Endothelial cell (in vitro differentiated cells): Measurements from ENCODE around the gene PSMD5. TPM values are rescaled to one million over a fixed set of nuclear protein-coding genes. Genes with fewer than 3 reads are reported as not detected.

Experiments used
- DNase-seq: peaks from one replicate; pipeline ENCODE4 v3.0.0; 2021; ENCODE audit warnings: low spot score
- H3K27ac Mint-ChIP-seq: one replicate; pipeline ENCODE4 v1.8.0; 2021; ENCODE audit warnings: mixed read lengths, inconsistent platforms; ENCODE audit not compliant: unreplicated experiment
- H3K27me3 Mint-ChIP-seq: one replicate; pipeline ENCODE4 v1.8.0; 2021; ENCODE audit warnings: mild to moderate bottlenecking, moderate library complexity, mixed read lengths, inconsistent platforms; ENCODE audit not compliant: unreplicated experiment
- H3K36me3 Mint-ChIP-seq: one replicate; pipeline ENCODE4 v1.8.0; 2021; ENCODE audit warnings: mild to moderate bottlenecking, low read depth, mixed read lengths, inconsistent platforms; ENCODE audit not compliant: unreplicated experiment
- H3K4me1 Mint-ChIP-seq: one replicate; pipeline ENCODE4 v1.8.0; 2021; ENCODE audit warnings: mild to moderate bottlenecking, mixed read lengths, inconsistent platforms; ENCODE audit not compliant: unreplicated experiment
- H3K4me3 Mint-ChIP-seq: one replicate; pipeline ENCODE4 v1.8.0; 2021; ENCODE audit warnings: mild to moderate bottlenecking, mixed read lengths, inconsistent platforms; ENCODE audit not compliant: unreplicated experiment
- H3K9me3 Mint-ChIP-seq: one replicate; pipeline ENCODE4 v1.8.0; 2021; ENCODE audit warnings: mixed read lengths, inconsistent platforms; ENCODE audit not compliant: unreplicated experiment
- CTCF ChIP-seq: fragments of 200-600 bp; sonication (generic); IDR thresholded peaks from one replicate; pipeline ENCODE4 v1.5.0; 2021; ENCODE audit warnings: antibody characterized with exemption; ENCODE audit not compliant: unreplicated experiment
- total RNA-seq: library from RNA; stranded (reverse); fragmentation: NEBNext Ultra II Directional; extraction: Animal tissue kit (Norgen Biotek cat#: 25700); gene quantifications from one replicate; pipeline ENCODE4 v1.2.1, GENCODE V29; 2021; ENCODE audit not compliant: unreplicated experiment

PSMD5 gene
- total RNA-seq, 1 donor from 2014 or later = 42.9 TPM

- TF ChIP-seq CTCF = no peak
- peaks cover 17% of the 10 kb centered on the region for H3K27me3 Mint-ChIP-seq
- H3K36me3 Mint-ChIP-seq = peaks cover 8% of the 10 kb centered on the region
- no peak for DNase-seq
- H3K4me1 Mint-ChIP-seq = peaks cover 4% of the 10 kb centered on the region
- no peaks in the 10 kb centered on the region for H3K9me3 Mint-ChIP-seq
- no peak overlapping the region for H3K27ac Mint-ChIP-seq
- H3K4me3 Mint-ChIP-seq = no peak overlapping the region
These were observed 31.8 kb upstream of the PSMD5 start for GRCh38 chr9:120874226-120875194.

DNA sequence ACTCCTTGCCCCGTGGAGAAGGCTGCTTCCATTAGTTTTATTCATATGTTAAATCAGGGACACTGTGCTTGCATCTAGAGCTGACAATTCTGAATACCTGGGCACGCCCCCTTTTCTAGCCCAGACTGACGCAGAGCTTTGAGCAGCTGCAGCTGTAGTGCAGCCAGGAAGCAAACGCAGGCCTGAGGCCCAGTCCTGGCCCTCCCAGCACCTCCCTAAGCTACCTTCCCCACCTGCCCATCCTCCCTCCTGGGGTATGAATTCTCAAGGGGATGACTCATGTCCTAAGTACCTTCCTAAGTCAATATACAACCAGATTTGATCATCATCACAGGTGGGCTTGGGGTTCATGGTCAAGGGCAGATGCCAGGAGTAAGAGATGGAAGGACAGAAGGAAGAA is 30.8 kb upstream of the PSMD5 start:
- H3K27ac Mint-ChIP-seq = peak overlapping the region; percentile 38
- no peak for TF ChIP-seq CTCF
- no peaks in the 10 kb centered on the region for H3K9me3 Mint-ChIP-seq
- no peak for DNase-seq
- H3K36me3 Mint-ChIP-seq = peaks cover 8% of the 10 kb centered on the region
- H3K27me3 Mint-ChIP-seq = peaks cover 17% of the 10 kb centered on the region
- peaks cover 4% of the 10 kb centered on the region for H3K4me1 Mint-ChIP-seq
- no peak overlapping the region for H3K4me3 Mint-ChIP-seq

GRCh38 chr9:120872791-120873502 is 30.2 kb upstream of the PSMD5 start:
- Mint-ChIP-seq H3K27me3 (peaks cover 12% of the 10 kb centered on the region), H3K4me1 (peaks cover 4% of the 10 kb centered on the region), H3K4me3 (no peak overlapping the region), H3K9me3 (no peaks in the 10 kb centered on the region), H3K36me3 (peaks cover 8% of the 10 kb centered on the region), H3K27ac (no peak overlapping the region)
- TF ChIP-seq CTCF = no peak
- DNase-seq = no peak

- Mint-ChIP-seq H3K4me1 (no peaks in the 10 kb centered on the region), H3K27ac (no peak overlapping the region), H3K9me3 (no peaks in the 10 kb centered on the region), H3K4me3 (no peak overlapping the region), H3K27me3 (peaks cover 7% of the 10 kb centered on the region), H3K36me3 (peaks cover 11% of the 10 kb centered on the region)
- no peak for DNase-seq
- TF ChIP-seq CTCF = no peak
These were observed 27.5 kb upstream of the PSMD5 start for GRCh38 chr9:120870206-120870605.
